Muscle layer of duodenum (tissue), 2 donors: Measurements from ENCODE around the gene GRK1.

Experiments
- H3K27ac ChIP-seq: one replicate; pipeline ENCODE4 v1.7.0; 2013; ENCODE audit warnings: mild to moderate bottlenecking, low read length
- H3K27me3 ChIP-seq: one replicate; pipeline ENCODE4 v1.7.0; 2013; ENCODE audit warnings: low read depth, mild to moderate bottlenecking, control low read depth, low read length
- H3K36me3 ChIP-seq, 2 donors: one replicate each; pipeline ENCODE4 v1.7.0; 2013; ENCODE audit warnings: low read length in 2 of 2, control low read depth in 1 of 2, mild to moderate bottlenecking in 1 of 2; ENCODE audit not compliant: insufficient read depth in 2 of 2, control insufficient read depth in 1 of 2
- H3K4me1 ChIP-seq, 2 donors: one replicate each; pipeline ENCODE4 v1.7.0; 2013; ENCODE audit warnings: low read length in 2 of 2, mild to moderate bottlenecking in 2 of 2, control low read depth in 1 of 2, moderate library complexity in 1 of 2; ENCODE audit not compliant: insufficient read depth in 2 of 2, control insufficient read depth in 1 of 2
- H3K4me3 ChIP-seq, 2 donors: one replicate each; pipeline ENCODE4 v1.7.0; 2013; ENCODE audit warnings: low read length in 2 of 2, low read depth in 1 of 2, mild to moderate bottlenecking in 1 of 2
- H3K9me3 ChIP-seq, 2 donors: one replicate each; pipeline ENCODE4 v1.7.0; 2013; ENCODE audit warnings: low read length in 2 of 2, control low read depth in 1 of 2, mild to moderate bottlenecking in 1 of 2; ENCODE audit not compliant: control insufficient read depth in 1 of 2
- donor health status: healthy.

Gene GRK1

GRCh38 chr13:113769881-113770280, 102.9 kb downstream of the GRK1 start:
- H3K4me3 ChIP-seq, result no peak overlapping the region
- no peaks in the 10 kb centered on the region for H3K27me3 ChIP-seq
- no peaks in the 10 kb centered on the region for H3K36me3 ChIP-seq
- H3K27ac ChIP-seq, result no peak overlapping the region
- no peaks in the 10 kb centered on the region for H3K4me1 ChIP-seq
- no peaks in the 10 kb centered on the region for H3K9me3 ChIP-seq

GRCh38 chr13:113770441-113770840, 103.4 kb downstream of the GRK1 start:
- no peaks in the 10 kb centered on the region for H3K9me3 ChIP-seq
- H3K27ac ChIP-seq, result no peak overlapping the region
- H3K4me3 ChIP-seq, result no peak overlapping the region
- no peaks in the 10 kb centered on the region for H3K36me3 ChIP-seq
- no peaks in the 10 kb centered on the region for H3K4me1 ChIP-seq
- no peaks in the 10 kb centered on the region for H3K27me3 ChIP-seq

- Histone ChIP-seq H3K9me3 (no peaks in the 10 kb centered on the region), H3K4me3 (no peak overlapping the region), H3K27ac (no peak overlapping the region), H3K36me3 (no peaks in the 10 kb centered on the region), H3K27me3 (no peaks in the 10 kb centered on the region), H3K4me1 (no peaks in the 10 kb centered on the region)
Measured at GRCh38 chr13:113770937-113771336, 103.9 kb downstream of the GRK1 start.

GRCh38 chr13:113771709-113772331, 104.8 kb downstream of the GRK1 start:
- Histone ChIP-seq H3K27ac (no peak overlapping the region), H3K9me3 (no peaks in the 10 kb centered on the region), H3K36me3 (no peaks in the 10 kb centered on the region), H3K27me3 (no peaks in the 10 kb centered on the region), H3K4me3 (no peak overlapping the region), H3K4me1 (no peaks in the 10 kb centered on the region)

- Histone ChIP-seq H3K27ac (no peak overlapping the region), H3K9me3 (no peaks in the 10 kb centered on the region), H3K4me3 (no peak overlapping the region), H3K36me3 (no peaks in the 10 kb centered on the region), H3K27me3 (no peaks in the 10 kb centered on the region), H3K4me1 (no peaks in the 10 kb centered on the region)
Measured at GRCh38 chr13:113774177-113775107, 107.4 kb downstream of the GRK1 start.

- H3K27me3 ChIP-seq, result no peaks in the 10 kb centered on the region
- H3K36me3 ChIP-seq, result no peaks in the 10 kb centered on the region
- H3K27ac ChIP-seq, result no peak overlapping the region
- no peaks in the 10 kb centered on the region for H3K4me1 ChIP-seq
- H3K9me3 ChIP-seq, result no peaks in the 10 kb centered on the region
- no peak overlapping the region for H3K4me3 ChIP-seq
Measured at GRCh38 chr13:113775451-113776145, 108.6 kb downstream of the GRK1 start.

GRCh38 chr13:113776231-113777125, 109.5 kb downstream of the GRK1 start:
- no peaks in the 10 kb centered on the region for H3K4me1 ChIP-seq
- H3K4me3 ChIP-seq, result no peak overlapping the region
- H3K27me3 ChIP-seq, result no peaks in the 10 kb centered on the region
- H3K36me3 ChIP-seq, result no peaks in the 10 kb centered on the region
- H3K27ac ChIP-seq, result no peak overlapping the region
- no peaks in the 10 kb centered on the region for H3K9me3 ChIP-seq

- Histone ChIP-seq H3K27ac (no peak overlapping the region), H3K4me1 (no peaks in the 10 kb centered on the region), H3K27me3 (no peaks in the 10 kb centered on the region), H3K4me3 (no peak overlapping the region), H3K9me3 (no peaks in the 10 kb centered on the region), H3K36me3 (no peaks in the 10 kb centered on the region)
Measured at GRCh38 chr13:113777311-113778260, 110.6 kb downstream of the GRK1 start.

- Histone ChIP-seq H3K4me1 (no peaks in the 10 kb centered on the region), H3K36me3 (no peaks in the 10 kb centered on the region), H3K27ac (no peak overlapping the region), H3K4me3 (no peak overlapping the region), H3K27me3 (no peaks in the 10 kb centered on the region), H3K9me3 (no peaks in the 10 kb centered on the region)
Measured at GRCh38 chr13:113781571-113781970, 114.6 kb downstream of the GRK1 start.

GRCh38 chr13:113782472-113782871, 115.5 kb downstream of the GRK1 start:
- no peak overlapping the region for H3K4me3 ChIP-seq
- H3K4me1 ChIP-seq, result no peaks in the 10 kb centered on the region
- no peaks in the 10 kb centered on the region for H3K27me3 ChIP-seq
- H3K27ac ChIP-seq, result no peak overlapping the region
- H3K9me3 ChIP-seq, result no peaks in the 10 kb centered on the region
- no peaks in the 10 kb centered on the region for H3K36me3 ChIP-seq
